ENCODE results near the gene SPACA4.

Gene SPACA4

DNA sequence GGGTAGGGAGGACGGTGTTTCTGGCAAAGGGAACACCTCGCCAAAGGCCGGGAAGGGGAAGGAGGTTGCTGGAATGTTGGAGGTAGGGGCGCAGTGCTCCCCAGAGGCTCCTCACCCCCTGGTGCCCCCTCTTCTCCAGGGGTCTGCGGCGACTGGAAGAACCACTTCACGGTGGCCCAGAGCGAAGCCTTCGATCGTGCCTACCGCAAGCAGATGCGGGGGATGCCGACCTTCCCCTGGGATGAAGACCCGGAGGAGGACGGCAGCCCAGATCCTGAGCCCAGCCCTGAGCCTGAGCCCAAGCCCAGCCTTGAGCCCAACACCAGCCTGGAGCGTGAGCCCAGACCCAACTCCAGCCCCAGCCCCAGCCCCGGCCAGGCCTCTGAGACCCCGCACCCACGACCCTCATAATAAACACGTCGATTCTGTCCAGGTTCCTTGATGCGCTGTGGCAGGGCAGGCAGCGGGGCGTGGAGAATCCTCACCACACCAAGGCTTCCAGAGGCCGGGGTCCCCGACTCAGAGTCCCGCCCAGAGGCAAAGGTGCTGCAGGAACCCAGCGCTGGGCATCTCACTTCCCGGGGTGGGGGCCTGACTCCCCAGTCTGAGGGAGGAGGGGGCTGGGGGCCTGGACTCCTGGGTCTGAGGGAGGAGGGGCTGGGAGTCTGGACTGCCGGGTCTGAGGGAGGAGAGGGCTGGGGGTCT, 7.4 kb upstream of the SPACA4 start:
- DNase-seq: no peak

GRCh38 chr19:48600679-48601417, 5.7 kb upstream of the SPACA4 start:
- no peak for DNase-seq

DNA sequence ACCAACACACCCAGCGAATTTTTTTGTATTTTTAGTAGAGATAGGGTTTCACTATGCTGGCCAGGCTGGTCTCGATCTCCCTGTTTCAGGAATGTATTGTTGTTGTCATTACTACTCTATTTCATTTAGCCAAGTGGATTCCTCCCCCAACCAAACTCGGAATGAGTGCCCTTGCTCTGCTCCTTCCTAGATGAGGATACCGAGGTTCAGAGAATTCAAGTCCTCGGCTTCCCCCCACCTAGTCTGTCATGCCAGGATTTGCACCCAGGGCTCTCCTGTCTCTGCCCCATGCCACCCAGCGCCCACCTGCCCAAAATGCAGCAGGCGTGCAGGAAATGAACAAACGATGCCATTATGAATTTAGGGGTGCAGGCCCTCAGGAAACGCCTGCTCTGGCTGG, 3.5 kb upstream of the SPACA4 start:
- no peak for DNase-seq

GRCh38 chr19:48603449-48603848, 3.1 kb upstream of the SPACA4 start:
- DNase-seq: no peak

DNA sequence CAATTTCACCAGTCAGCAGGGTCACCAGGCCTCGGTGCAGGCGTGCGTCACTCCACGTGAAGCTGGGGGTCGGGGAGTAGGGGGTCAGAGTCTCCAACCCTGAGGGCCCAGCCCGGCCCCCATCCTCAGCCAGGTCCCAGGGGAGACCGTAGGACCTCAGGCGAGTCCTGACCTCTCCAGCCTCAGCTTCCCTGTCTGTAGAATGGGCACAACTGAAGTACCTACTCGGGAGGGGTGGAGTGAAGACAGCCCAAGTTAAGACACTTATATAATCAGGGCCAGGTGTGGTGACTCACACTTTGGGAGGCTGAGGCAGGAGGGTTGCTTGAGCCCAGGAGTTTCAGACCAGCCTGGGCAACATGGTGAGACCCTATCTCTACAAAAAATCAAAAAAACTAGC, 2.7 kb upstream of the SPACA4 start:
- no peak for DNase-seq

GRCh38 chr19:48607359-48607755, 815 bp downstream of the SPACA4 start:
- no peak for DNase-seq

DNA sequence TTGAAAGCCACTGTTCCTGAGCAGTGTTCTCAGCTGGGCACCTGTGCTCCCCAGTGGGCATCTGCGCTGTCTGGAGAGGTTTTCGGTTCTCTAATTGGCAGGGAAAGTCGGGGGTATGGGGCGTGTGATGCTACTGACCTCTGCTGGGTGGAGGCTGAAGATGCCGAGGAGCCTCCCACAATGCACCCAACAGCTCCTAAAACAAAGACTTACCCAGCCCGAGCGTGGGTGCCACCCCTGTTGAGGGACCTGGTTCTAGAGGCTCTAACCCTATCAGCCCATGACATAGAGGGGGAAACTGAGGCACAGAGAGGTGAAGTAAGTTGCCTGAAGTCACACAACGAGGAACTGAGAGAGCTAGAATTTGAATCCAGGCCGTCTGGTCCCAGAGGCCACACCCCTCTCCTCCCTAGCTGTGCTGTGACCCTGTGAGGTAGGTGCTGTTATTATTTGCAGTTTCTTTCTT, 2.3 kb downstream of the SPACA4 start:
- peak; percentile 24 to 62 (median 32) for DNase-seq

GRCh38 chr19:48609571-48610108, 3.1 kb downstream of the SPACA4 start:
- no peak for DNase-seq

GRCh38 chr19:48611872-48612271, 5.3 kb downstream of the SPACA4 start:
- DNase-seq: no peak

DNA sequence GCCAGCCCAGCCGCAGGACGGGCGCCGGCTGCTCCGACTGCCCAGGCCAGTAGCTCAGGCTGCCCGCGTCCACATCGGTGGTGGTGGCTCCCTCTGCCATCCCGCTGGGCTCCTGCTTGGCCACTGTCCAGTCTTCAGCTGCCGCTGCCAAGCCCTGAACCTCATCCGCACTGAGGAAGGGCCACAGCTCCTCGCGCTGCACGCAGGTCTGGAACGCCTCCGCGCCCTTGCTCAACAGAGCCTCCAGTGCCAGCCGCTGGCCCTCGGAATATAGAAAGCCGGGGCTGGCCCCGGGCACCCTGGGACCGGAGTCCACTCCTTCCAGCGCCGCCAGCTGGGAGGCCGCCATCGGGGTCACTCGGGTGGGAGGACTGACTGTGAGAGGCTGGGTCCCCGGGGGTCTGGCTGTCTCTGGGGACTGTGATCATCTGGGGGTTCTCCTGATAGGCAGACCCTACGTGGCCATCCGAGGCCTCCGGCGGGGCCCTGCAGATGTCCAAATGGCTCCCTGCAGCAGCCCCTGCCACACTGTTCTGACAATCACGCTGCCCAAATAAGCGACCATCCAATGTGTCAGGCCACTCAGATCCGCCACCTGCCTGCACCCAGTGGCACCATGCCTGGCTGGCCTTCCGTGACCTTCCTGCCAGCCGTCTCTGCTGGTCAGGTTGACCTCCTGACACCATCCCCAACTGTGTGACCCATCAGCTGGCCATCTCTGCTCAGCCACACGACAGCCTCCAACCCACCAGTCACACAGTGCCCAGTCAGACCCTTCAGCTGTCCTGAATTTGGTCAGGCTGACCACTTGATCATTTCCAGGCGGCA, 6.7 kb downstream of the SPACA4 start:
- DNase-seq: no peak

- no peak for DNase-seq
These were observed 7.4 kb downstream of the SPACA4 start for GRCh38 chr19:48613852-48614435.

GRCh38 chr19:48614436-48615230, 8.1 kb downstream of the SPACA4 start, which contains the start of gene FAM83E:
Gene FAM83E, minus strand, starts transcription at chr19:48615076. Its CDS starts 1,704 bp downstream, at chr19:48613372.
- peak in 1 of 6 experiments; percentile 39 for DNase-seq

- DNase-seq: no peak
These were observed 8.9 kb downstream of the SPACA4 start for GRCh38 chr19:48615231-48616040.

DNA sequence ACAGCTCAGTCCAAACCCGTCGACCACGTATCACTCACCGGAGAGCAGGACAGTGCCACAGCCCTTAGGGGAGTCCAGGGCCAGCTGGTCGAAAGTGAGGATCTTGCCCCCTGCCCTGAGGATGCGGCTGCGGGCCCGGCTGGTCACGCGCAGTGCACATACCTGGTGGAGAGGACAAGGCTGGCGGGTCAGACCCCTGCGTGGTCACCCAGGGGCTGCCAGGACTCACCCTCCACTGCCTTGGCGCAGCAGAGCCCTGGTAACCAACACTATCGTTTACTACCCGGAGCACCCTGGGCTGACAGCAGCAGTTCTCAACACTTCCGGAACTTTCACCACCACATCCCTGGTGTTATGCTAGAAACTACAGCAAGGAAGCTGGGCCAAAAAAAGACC, 9.5 kb downstream of the SPACA4 start:
- no peak for DNase-seq

DNA sequence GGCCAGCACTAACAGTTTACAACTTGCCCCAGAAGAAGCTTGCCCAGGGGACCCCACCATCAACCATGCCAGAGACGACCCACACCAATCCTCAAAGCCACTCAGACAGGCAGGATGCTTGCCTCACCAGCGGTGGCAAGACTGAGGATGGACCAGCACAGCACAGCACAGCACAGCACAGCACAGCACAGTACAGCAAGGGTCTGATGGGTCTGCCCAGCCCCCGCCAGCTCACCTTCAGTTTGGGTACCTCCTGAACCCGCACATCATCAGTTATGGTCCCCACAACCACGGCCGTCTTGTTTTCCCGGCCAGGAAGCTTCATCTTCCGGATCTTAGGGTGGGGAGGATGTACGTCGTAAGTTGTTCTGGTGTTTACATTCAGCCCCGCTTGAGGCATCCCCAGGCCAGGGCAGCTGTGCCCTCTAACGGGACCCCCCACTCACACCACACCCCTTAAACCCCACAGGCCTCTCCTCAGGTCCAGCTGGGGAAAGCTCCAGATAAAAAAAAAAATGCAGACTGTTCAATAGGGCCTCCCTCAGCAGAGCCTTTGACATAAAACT, 10.0 kb downstream of the SPACA4 start:
- no peak for DNase-seq

GRCh38 chr19:48617146-48617937, 10.8 kb downstream of the SPACA4 start:
- no peak for DNase-seq

DNA sequence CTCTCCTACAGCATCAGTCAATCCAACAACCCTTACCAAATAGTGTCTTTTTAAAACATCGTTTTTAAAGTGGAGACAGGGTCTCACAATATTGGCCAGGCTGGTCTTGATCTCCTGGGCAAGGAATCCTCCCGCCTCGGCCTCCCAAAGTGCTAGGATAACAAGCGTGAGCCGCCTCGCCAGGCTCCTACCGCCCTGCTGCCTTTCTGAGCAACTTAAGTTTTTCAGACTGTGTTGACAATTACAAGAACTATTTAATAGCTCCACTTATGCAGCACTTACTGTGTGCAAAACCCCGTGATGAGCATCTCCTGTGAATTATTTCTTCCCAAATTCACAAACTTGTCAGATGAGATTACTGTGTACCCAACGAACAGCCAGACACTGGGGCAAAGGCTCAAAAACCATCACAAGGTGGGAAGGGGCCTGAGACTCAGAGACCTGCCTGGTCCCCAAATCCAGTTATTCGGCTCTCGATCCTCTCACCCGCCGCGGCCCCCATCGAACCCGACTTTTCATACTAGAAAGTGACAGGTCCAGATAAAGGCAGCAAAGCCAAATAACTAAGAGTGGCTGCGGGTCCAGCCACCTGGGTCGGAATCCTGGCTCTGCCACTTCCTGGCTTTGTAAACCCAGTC, 11.9 kb downstream of the SPACA4 start:
- no peak for DNase-seq

GRCh38 chr19:48618916-48619691, 12.6 kb downstream of the SPACA4 start, which contains the start of the genes RPL18 and SPHK2:
Gene RPL18, minus strand, starts transcription at chr19:48619178. Its CDS starts 35 bp downstream, at chr19:48619143.
Gene SPHK2, plus strand, starts transcription at chr19:48619506. Its CDS starts 1,009 bp downstream, at chr19:48620515.
- peak; percentile 89 to 97 (median 92) for DNase-seq
